Central memory CD4-positive, alpha-beta T cell (primary cell): ENCODE measurements around the gene ZNF497.
A peak's percentile ranks its signal among the peaks of the same experiment; 100 is the strongest.

ENCODE experiments used
- DNase-seq: peaks from one replicate; pipeline ENCODE4 v3.0.0; 2022

Gene ZNF497

GRCh38 chr19:58305932-58306323 is 56.6 kb downstream of the ZNF497 start:
- DNase-seq, result no peak

GRCh38 chr19:58305065-58305931 is 57.3 kb downstream of the ZNF497 start, which contains the start of gene ERVK3-1:
Gene ERVK3-1 (plus strand): TSS chr19:58305377. CDS start chr19:58312169, 6,792 bp downstream.
- peak; percentile 95 for DNase-seq

- no peak for DNase-seq
Observed at GRCh38 chr19:58304748-58305064, 57.8 kb downstream of the ZNF497 start.
